ENCODE results near the gene ATP10A. TPM values are rescaled to one million over a fixed set of nuclear protein-coding genes. Genes with fewer than 3 reads are reported as not detected.

The ATP10A gene
- total and polyA plus RNA-seq, 9 of the 15 experiments (the other 6 are each of a cell fraction or from before 2014, with no cell fraction given): 0.09 TPM; not detected in 8

GRCh38 chr15:25838191-25838870, 24.8 kb downstream of the ATP10A start (continued):
- TF ChIP-seq ZNF592 (IDR thresholded peaks at IDR 0.05) (no peak), CTBP1 (IDR thresholded peaks at IDR 0.05; ENCODE audit: borderline replicate concordance) (no peak), CTCFL (IDR thresholded peaks at IDR 0.05; ENCODE audit: borderline replicate concordance, insufficient read depth, low read depth, low read length, poor library complexity, severe bottlenecking) (no peak)
